Measurements from ENCODE around the gene POLQ.
"Not testable (repeated sequence)": the region's sequence is repeated elsewhere in the genome, so short reads cannot be mapped to it uniquely, and the experiment has no call there.

The POLQ gene

GRCh38 chr3:121467085-121467484 is 78.7 kb downstream of the POLQ start:
- no peak for TF ChIP-seq CTCF (conservative IDR thresholded peaks at IDR 0.05; ENCODE audit: low read length)
- DNase-seq (ENCODE audit: low read depth), result no peak

GRCh38 chr3:121463745-121464144 is 82.0 kb downstream of the POLQ start:
- DNase-seq (ENCODE audit: low read depth), result no peak
- no peak overlapping the region for H3K4me3 ChIP-seq (ENCODE audit: low read length)
- TF ChIP-seq CTCF (conservative IDR thresholded peaks at IDR 0.05; ENCODE audit: low read length), result no peak

More at GRCh38 chr3:121467085-121467484, 78.7 kb downstream of the POLQ start:
- H3K4me3 ChIP-seq (ENCODE audit: low read length), result no peak overlapping the region

- no peak overlapping the region for H3K4me3 ChIP-seq (ENCODE audit: low read length)
- TF ChIP-seq CTCF (conservative IDR thresholded peaks at IDR 0.05; ENCODE audit: low read length), result no peak
- no peak for DNase-seq (ENCODE audit: low read depth)
Measured at GRCh38 chr3:121462565-121462964, 83.2 kb downstream of the POLQ start.

GRCh38 chr3:121451752-121452151 is 94.0 kb downstream of the POLQ start:
- not testable (repeated sequence) for DNase-seq (ENCODE audit: low read depth); H3K4me3 ChIP-seq (ENCODE audit: low read length)

GRCh38 chr3:121443456-121443855 is 102.3 kb downstream of the POLQ start:
- no peak for DNase-seq (ENCODE audit: low read depth)
- no peak overlapping the region for H3K4me3 ChIP-seq (ENCODE audit: low read length)
- no peak for TF ChIP-seq CTCF (conservative IDR thresholded peaks at IDR 0.05; ENCODE audit: low read length)

- DNase-seq (ENCODE audit: low read depth), result no peak
- H3K4me3 ChIP-seq (ENCODE audit: low read length), result no peak overlapping the region
- TF ChIP-seq CTCF (conservative IDR thresholded peaks at IDR 0.05; ENCODE audit: low read length), result no peak
Measured at GRCh38 chr3:121436641-121437040, 109.1 kb downstream of the POLQ start.

GRCh38 chr3:121436074-121436473 is 109.7 kb downstream of the POLQ start:
- no peak for DNase-seq (ENCODE audit: low read depth)
- TF ChIP-seq CTCF (conservative IDR thresholded peaks at IDR 0.05; ENCODE audit: low read length), result no peak
- no peak overlapping the region for H3K4me3 ChIP-seq (ENCODE audit: low read length)

All from AG10803 (cell line).